Urinary bladder (tissue), 4 donors: ENCODE data around the gene FAM107B. TPM values are rescaled to one million over a fixed set of nuclear protein-coding genes. Genes with fewer than 3 reads are reported as not detected.
A peak's percentile ranks its signal among the peaks of the same experiment; 100 is the strongest.

ENCODE experiments used
- DNase-seq: peaks from one replicate; pipeline ENCODE4 v3.0.0-alpha.2; 2015; ENCODE audit errors: extremely low spot score
- H3K27ac ChIP-seq: one replicate; pipeline ENCODE4 v1.5.1; 2013; ENCODE audit warnings: low read depth, mild to moderate bottlenecking, moderate library complexity
- H3K36me3 ChIP-seq: one replicate; pipeline ENCODE4 v1.6.1; 2013; ENCODE audit warnings: mild to moderate bottlenecking, moderate library complexity; ENCODE audit not compliant: insufficient read depth
- H3K4me1 ChIP-seq: one replicate; pipeline ENCODE4 v1.6.1; 2013; ENCODE audit warnings: mild to moderate bottlenecking, moderate library complexity; ENCODE audit not compliant: insufficient read depth
- H3K4me3 ChIP-seq: one replicate; pipeline ENCODE4 v1.5.1; 2013; ENCODE audit warnings: low read depth, low read length
- WGBS: extraction: QIAGEN DNeasy Blood & Tissue Kit; methylation state at CpG from one replicate; pipeline ENCODE4 v1.1.7; 2013; 5-methylcytosine and 5-hydroxymethylcytosine counted together
- polyA plus RNA-seq: library from polyadenylated mRNA; stranded (reverse); fragments of 200-250 nt; gene quantifications from one replicate; pipeline ENCODE4 v1.2.3, GENCODE V29; 2013
- total RNA-seq: library from RNA; depleted of rRNA; stranded (reverse); fragments of >200 nt; gene quantifications from one replicate; pipeline ENCODE4 v1.2.3, GENCODE V29; 2014
- donor health status: healthy with polysubstance abuse.
- donor health status: healthy.

The FAM107B gene
- total and polyA plus RNA-seq, 2 donors: 13.6 to 40.2 TPM

DNA sequence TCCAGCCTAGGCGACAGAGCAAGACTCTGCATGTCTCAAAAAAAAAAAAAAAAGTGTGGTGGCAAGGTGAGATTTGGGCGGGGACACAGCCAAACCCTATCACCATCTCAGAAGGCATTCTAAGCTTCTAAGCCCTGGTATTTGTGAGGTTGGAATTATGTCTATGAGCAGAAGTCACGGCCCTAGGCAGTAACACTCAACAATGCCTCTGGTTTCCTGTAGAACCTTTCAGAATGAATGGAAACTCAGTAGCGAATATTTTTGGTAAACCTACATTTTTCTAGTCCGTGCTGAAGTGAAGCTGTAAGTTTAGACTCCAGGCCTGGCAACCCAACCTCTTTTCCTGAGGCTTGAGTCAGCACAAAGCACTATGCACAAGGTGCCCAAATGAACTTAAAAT lies 88.3 kb downstream of the FAM107B start:
- Histone ChIP-seq H3K4me1 (no peaks in the 10 kb centered on the region), H3K27ac (no peak overlapping the region), H3K36me3 (no peaks in the 10 kb centered on the region), H3K4me3 (no peak overlapping the region)
- no peak for DNase-seq
- 86% methylated on average over 5 of the region's 5 CpGs for WGBS

DNA sequence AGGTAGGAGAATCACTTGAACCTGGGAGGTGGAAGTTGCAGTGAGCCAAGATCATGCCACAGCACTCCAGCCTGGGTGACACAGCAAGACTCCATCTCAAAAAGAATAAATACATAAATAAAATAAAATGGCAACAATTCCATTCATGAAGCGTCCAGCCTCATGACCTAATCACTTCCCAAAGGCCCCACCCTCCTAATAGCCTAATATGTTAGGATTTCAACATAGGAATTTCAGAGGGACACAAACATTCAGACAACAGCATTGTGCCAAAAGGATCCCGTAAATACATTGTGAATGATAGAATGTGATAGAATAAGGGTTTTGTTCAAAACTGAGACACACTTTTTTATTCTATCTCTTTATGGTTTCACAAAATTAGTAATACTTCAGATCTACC lies 90.3 kb downstream of the FAM107B start:
- no peaks in the 10 kb centered on the region for H3K36me3 ChIP-seq
- no peaks in the 10 kb centered on the region for H3K4me1 ChIP-seq
- DNase-seq: no peak
- WGBS: 71% methylated on average over 2 of the region's 2 CpGs
- H3K4me3 ChIP-seq: no peak overlapping the region
- no peak overlapping the region for H3K27ac ChIP-seq

DNA sequence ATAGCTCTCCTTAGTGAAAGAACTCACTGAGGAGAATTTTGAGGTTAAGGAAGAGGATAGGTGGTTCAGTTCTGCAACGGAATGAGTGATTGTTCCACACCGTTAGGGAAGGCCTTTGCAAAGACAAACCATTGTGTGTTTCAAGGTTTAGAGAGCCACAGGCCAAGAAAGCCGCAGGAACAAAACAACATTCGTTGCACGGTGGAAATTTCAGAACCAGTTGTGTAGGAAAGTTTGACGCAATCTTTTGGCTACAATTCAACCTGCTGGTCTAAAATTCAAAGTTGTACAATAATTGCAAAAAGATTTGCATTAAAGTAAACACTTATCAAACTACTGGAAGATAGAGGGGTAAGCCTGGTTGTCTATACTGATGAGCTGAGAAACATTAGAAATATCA lies 91.4 kb downstream of the FAM107B start:
- no peak overlapping the region for H3K27ac ChIP-seq
- no peak overlapping the region for H3K4me3 ChIP-seq
- 61% methylated on average over 6 of the region's 6 CpGs for WGBS
- H3K36me3 ChIP-seq: no peaks in the 10 kb centered on the region
- no peak for DNase-seq
- no peaks in the 10 kb centered on the region for H3K4me1 ChIP-seq

DNA sequence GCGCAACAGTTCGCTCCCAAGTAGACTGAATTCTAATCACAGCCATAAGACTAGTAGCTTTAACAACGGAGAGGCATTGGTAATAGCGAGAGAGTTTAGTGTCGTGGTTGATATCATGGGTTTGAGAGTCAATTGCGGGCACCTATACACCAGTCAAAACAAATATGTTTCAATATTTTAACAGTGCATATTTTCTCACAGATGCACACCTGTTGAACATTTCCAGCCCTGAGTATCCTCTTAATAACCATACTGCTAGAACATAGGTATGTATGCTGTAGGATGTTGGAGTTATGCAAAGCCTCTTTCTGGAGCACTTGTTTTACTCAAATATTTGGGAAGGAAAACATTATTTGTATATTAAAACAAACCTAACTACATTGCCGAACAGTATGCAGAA lies 92.9 kb downstream of the FAM107B start:
- no peak overlapping the region for H3K4me3 ChIP-seq
- H3K27ac ChIP-seq: no peak overlapping the region
- no peaks in the 10 kb centered on the region for H3K36me3 ChIP-seq
- H3K4me1 ChIP-seq: no peaks in the 10 kb centered on the region
- WGBS: 84% methylated on average over 7 of the region's 7 CpGs
- DNase-seq: no peak

DNA sequence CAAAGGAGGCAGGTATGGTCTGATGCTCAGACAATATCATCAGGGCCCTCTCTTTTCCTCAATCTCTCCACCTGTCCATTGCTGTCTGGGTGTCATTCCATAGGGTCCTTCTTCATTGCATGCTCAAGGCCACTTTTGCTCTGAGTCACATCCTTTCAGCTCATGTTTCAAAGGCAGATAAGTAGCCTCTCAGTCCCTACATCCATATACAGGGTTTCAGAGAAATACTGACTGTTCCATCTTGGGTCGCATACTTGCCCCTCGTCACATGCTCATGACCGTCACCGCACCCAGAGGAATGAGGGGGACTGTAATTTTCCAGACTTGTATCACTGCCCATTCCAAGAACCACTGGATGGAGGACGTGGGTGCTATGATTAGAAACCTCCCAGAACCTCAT lies 93.4 kb downstream of the FAM107B start:
- DNase-seq: no peak
- Histone ChIP-seq H3K4me3 (no peak overlapping the region), H3K36me3 (no peaks in the 10 kb centered on the region), H3K27ac (no peak overlapping the region), H3K4me1 (no peaks in the 10 kb centered on the region)
- 90% methylated on average over 5 of the region's 5 CpGs for WGBS

DNA sequence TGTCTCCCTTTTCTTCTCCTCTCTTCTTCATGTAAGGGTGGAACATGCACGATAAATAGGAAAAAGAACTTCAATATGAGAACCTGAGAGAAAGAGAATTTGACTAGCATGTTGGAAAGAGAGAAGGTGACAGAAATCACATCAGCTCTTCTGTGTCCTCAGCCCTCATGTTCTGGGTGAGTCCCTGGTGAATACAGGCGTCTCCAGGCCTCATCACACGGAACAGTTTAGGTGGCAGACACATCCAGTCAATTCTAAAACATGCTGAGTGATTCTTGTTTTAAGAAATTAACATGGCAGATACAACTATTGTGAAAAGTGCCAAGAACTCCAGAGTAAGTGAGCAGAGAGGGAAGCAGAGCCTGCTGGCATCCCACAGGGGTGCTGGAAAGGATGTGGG lies 96.1 kb downstream of the FAM107B start:
- 97% methylated on average over 3 of the region's 3 CpGs for WGBS
- H3K4me1 ChIP-seq: no peaks in the 10 kb centered on the region
- no peak overlapping the region for H3K4me3 ChIP-seq
- H3K36me3 ChIP-seq: no peaks in the 10 kb centered on the region
- H3K27ac ChIP-seq: no peak overlapping the region
- no peak for DNase-seq

GRCh38 chr10:14676732-14677131 lies 98.0 kb downstream of the FAM107B start:
- Histone ChIP-seq H3K4me3 (no peak overlapping the region), H3K27ac (no peak overlapping the region), H3K36me3 (no peaks in the 10 kb centered on the region), H3K4me1 (no peaks in the 10 kb centered on the region)
- DNase-seq: no peak
- WGBS: 83% methylated on average over 3 of the region's 3 CpGs

DNA sequence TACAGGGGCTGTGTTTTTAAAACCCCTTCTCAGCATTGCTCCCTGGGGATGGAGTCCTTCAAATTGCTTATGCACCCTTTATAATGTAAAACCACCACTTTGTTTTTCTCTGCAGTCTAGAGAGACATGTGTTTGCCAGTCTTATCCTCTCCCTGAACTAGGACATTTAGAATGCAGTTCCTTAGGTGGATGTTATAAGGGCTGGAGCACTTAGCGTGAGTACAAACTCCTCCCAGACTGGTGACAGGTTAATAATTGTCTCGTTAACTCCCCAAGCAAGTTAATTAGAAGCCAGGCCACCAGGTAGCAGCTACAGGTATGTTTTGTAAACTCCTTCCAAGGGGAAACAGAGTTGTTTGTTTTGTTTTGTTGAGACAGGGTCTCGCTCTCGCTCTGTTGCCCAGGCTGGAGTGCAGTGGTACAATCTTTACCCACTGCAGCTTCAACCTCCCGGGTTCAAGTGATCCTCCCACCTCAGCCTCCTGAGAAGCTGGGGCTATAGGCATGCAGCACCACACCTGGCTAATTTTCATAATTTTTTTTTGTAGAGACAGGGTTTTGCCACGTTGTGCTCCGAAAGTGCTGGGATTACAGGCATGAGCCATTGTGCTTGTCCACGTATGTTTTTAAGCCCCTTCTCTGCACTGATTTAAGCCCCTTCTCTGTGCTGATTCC lies 100.2 kb downstream of the FAM107B start:
- no peak overlapping the region for H3K4me3 ChIP-seq
- H3K4me1 ChIP-seq: no peaks in the 10 kb centered on the region
- no peaks in the 10 kb centered on the region for H3K36me3 ChIP-seq
- no peak overlapping the region for H3K27ac ChIP-seq
- 86% methylated on average over 8 of the region's 8 CpGs for WGBS
- DNase-seq: no peak

- no peak overlapping the region for H3K4me3 ChIP-seq
- DNase-seq: no peak
- WGBS: 21% methylated on average over 9 of the region's 9 CpGs
- no peak overlapping the region for H3K27ac ChIP-seq
- no peaks in the 10 kb centered on the region for H3K36me3 ChIP-seq
- no peaks in the 10 kb centered on the region for H3K4me1 ChIP-seq
These were observed 101.4 kb downstream of the FAM107B start for GRCh38 chr10:14673189-14673861.

- Histone ChIP-seq H3K36me3 (no peaks in the 10 kb centered on the region), H3K27ac (peak overlapping the region; percentile 51), H3K4me3 (no peak overlapping the region), H3K4me1 (no peaks in the 10 kb centered on the region)
- 49% methylated on average over 6 of the region's 6 CpGs for WGBS
- DNase-seq: no peak
These were observed 103.3 kb downstream of the FAM107B start for GRCh38 chr10:14671386-14671831.

DNA sequence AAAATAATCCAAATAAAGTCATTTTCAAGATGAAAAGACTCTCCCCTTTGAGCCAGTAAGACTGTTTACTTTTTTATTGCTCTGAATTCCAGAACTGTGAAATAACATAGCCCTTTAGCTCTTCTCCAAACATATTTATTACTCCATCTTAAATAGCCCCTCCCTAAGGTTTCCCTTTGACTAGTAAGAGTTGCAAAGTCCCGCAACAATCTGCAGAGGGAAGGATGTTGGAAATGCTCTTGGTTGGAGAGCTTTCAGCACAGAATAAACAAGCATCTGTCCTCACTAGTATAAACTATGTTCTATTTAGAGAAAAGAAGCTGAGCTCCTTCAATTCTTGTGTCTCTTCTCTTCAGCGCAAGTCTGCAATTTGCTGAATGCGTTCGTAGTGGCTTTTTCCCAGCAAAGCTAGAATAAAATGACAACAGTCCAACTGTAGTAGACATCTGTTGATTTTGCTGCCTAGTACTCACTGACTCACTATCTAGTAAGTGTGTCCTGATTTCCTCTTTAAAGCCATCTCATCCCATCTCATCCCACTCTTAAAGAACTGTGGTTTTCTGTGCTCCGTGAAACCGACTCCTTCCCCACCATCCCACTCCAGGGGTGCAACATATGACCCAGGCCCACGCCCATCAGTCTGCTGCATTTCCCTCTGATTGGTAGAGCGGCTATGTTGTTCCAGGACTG lies 104.0 kb downstream of the FAM107B start:
- Histone ChIP-seq H3K4me3 (no peak overlapping the region), H3K36me3 (no peaks in the 10 kb centered on the region), H3K4me1 (no peaks in the 10 kb centered on the region), H3K27ac (no peak overlapping the region)
- DNase-seq: no peak
- WGBS: 37% methylated on average over 8 of the region's 8 CpGs

DNA sequence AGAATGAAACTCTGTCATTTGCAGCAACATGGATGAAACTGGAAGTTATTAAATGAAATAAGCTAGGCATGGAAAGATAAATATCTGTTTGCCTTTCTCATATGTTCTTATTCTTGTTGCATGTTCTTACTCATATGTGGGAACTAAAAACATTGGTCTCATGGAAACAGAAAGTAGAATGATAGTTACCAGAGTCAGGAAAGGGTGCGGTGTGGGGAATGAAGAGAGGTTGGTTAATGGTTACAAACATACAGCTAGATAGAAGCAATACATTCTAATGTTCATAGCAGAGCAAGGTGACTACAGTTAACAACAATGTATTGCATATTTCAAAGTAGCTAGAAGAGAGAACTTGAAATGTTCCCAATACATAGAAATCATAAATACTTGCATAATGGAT lies 105.1 kb downstream of the FAM107B start:
- H3K27ac ChIP-seq: no peak overlapping the region
- no peak overlapping the region for H3K4me3 ChIP-seq
- no peaks in the 10 kb centered on the region for H3K36me3 ChIP-seq
- WGBS: 96% methylated on average over 1 of the region's 1 CpG
- peaks cover 2% of the 10 kb centered on the region for H3K4me1 ChIP-seq
- DNase-seq: no peak

- no peak for DNase-seq
- WGBS: 87% methylated on average over 4 of the region's 4 CpGs
- H3K27ac ChIP-seq: no peak overlapping the region
- H3K4me1 ChIP-seq: peaks cover 2% of the 10 kb centered on the region
- H3K36me3 ChIP-seq: no peaks in the 10 kb centered on the region
- H3K4me3 ChIP-seq: no peak overlapping the region
These were observed 106.9 kb downstream of the FAM107B start for GRCh38 chr10:14667781-14668180.

DNA sequence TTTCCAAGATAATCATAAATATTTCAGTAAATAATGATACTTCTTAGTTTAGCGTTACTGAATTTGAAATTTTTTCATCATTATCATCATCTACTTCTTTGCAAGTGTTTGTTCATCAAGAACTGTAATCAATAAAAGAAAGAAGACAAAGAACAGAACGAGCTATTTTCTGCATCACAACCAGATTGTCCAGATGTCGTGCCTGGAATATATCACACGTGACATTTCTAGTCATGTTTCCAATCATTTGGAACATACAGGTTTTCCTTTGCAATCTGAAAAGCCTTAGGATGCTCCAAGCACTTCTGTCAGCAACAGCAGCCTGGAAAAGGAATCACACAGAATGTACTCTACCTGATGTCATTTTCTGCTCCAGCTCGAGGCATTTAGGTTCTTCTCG lies 107.4 kb downstream of the FAM107B start:
- no peak overlapping the region for H3K27ac ChIP-seq
- H3K4me1 ChIP-seq: peaks cover 2% of the 10 kb centered on the region
- no peak overlapping the region for H3K4me3 ChIP-seq
- H3K36me3 ChIP-seq: no peaks in the 10 kb centered on the region
- no peak for DNase-seq
- WGBS: 48% methylated on average over 6 of the region's 6 CpGs
